NCI-H1105 (cell line): Measurements from ENCODE around the gene SCFD2.
"Not testable (repeated sequence)": the region's sequence is repeated elsewhere in the genome, so short reads cannot be mapped to it uniquely, and the experiment has no call there.

Experiments used
- DNase-seq: peaks from one replicate; lab custom pipeline; 2025; lab: John Stamatoyannopoulos, UW

Gene SCFD2

DNA sequence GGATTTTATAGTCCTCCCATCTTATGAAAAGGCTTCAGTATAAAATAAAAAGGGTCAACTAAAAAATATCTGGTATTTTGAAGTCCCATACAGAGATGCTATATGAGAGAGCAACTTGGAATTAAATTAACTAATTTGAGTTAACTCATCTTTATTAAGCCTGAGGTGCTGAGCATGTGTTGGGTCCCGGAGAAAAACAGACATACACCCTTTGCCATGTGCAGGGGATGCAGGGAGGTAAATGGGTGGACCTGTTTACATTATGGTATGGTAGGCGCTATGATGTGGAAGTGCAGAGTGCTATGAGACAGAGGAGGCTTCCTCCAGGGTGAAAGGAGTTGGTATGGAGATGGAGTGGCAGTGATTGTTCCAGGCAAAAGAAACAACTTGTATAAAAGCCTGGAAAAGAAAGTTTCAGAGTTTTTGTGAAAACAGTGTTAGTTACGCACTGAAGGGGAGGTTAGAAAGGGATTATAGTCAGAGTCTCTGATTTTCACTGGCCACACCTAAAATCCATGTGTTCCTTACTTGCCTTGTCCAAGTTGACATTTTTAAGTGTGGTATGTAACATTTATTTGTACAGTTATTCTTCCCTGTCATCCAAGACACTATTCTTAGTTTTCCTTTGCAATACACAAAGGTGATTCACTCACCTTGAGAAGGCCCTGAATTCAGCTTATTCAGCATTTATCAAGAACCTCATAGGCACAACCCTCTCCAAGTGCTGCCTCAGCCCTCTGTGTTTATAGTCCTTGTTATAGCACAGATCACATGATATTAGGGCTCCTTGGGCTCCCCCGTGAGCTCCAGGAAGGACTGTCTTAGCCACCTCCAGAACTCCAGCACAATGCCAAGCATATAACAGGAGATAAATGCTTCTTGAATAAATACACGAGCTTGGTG, 351.7 kb downstream of the SCFD2 start:
- no peak for DNase-seq

DNA sequence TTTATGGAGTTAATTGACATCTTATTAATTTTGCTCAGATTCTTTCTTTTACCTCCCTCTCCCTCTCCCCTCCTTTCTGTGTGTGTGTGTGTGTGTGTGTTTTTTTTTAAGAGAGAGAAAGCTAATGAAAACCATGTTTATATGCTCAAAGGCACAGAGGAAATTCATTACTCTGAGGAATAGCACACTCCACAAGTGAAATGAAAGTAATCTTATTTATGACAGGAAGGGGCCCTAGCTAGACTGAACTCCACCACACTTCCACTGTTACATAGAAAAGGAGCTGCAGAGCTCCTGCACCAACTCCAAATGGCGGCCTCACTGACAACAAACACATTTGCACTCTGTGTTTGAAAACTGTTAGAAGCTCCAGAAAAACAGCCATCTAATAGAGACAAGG, 353.1 kb downstream of the SCFD2 start:
- DNase-seq = no peak

DNA sequence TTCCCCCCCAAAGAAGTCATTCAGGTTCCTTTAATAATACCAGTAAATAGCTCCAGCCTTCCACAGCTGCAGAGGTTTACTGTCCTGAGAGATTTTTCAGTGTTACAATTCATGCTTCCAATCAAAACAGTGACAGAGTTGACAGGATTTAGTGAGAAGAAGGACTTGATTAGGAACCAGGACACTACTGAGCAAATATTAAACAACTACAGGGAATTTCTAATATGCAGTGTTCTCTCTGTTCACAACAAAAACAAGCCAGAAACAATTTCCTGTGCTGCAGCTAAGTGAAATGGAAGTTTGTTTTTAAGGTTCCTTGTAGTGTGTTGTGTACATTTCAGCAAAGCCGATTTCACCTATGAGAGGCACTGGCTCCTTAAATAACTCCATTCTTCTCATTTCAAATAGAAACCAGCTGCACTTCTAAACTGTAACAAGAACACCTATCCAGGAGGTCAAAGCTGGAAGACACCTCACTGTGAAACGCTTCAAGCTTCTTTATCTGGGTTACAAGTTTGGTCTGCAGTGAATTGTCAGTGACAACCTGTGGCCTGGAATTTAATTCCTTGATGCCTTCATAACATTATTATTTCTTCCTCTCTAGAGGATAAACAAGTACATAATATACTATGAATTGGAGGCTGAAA, 354.5 kb downstream of the SCFD2 start:
- DNase-seq = no peak

DNA sequence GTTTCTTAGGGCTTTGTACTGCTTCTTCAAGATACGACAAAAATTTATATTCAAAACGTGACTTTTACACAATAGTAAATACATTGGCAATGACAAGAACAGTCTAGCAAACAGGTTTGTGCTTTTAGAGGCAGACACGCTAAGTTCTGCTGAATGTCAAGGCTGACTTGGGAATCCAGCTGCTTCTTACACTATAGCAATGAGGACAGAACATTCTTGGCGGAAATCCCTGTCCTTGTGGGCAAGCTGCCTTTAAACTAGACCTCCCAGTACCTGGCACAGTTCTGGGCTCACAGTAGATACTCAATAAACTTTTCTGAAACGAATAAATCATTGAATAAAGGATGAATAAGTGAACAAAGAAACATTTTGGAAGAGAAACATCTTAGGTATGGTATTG, 355.5 kb downstream of the SCFD2 start:
- no peak for DNase-seq

DNA sequence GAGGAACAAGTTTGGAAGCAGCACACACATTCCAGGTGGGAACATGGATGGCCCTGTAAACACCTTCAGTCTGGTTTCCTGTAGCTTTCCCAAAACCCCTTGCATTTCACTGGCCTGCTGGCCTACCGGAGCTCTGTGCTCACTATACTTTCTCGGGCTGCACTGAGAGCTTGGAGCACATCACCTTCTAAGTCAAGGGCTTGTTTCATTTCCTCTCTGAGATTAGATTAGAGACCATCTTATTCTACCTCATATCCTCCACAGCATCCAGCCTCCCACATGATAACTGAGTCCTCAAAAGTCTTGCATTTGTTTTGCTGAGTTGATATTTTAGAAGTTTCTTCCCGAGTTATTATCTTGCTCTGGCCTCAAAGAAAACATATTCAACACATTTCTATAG, 356.0 kb downstream of the SCFD2 start:
- DNase-seq = no peak

DNA sequence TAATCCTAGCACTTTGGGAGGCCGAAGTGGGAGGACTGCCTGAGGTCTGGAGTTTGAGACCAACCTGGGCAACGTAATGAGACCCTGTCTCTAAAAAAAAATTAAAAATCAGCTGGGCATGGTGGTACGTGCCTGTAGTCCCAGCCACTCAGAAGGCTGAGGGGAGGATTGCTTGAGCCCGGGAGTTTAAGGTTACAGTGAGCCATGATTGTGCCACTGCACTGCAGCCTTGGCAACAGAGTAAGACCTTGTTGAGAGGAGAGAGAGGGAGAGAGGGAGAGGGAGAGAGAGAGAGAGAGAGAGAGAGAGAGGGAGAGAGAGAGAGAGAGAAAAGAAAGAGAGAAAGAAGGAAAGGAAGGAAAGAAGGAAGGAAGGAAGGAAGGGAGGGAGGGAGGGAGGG, 358.8 kb downstream of the SCFD2 start:
- no peak for DNase-seq

DNA sequence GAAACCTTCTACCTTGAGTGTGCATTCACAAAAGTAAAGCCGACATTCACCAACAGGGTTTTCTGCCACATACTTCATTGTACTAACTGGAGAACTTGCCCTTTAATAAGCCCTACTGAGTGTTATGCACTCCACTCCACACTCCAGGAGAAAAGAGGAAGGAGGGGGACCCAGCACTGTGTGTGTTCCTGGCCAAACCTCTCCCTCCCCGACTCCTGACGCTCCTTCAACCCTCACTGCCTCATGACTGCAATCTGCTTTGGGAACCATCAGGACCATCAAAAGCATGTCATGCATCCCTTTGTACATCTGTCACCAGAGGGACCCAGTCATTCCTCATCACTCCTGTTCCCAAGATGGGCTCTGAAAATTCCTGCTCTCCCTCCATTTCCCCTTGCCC, 360.1 kb downstream of the SCFD2 start:
- DNase-seq = no peak

DNA sequence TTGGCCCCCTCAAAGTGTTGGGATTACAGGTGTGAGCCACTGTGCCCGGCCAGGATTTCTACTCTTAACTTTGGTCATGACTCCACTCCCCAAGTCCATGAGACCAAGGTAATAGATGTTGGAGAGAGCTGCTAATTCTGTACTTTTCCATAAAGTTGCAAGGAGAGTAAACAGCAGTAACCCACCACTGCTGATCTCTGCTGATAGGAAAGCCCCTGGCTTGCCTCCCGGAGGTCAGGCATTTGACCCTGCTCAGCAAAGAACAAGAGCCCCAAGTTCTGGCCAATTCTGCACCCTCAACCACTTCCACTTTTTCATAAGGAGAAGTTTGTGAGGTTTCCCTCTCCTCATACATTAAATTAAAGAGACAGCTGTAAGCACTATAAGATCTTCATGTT, 360.7 kb downstream of the SCFD2 start:
- DNase-seq = no peak

DNA sequence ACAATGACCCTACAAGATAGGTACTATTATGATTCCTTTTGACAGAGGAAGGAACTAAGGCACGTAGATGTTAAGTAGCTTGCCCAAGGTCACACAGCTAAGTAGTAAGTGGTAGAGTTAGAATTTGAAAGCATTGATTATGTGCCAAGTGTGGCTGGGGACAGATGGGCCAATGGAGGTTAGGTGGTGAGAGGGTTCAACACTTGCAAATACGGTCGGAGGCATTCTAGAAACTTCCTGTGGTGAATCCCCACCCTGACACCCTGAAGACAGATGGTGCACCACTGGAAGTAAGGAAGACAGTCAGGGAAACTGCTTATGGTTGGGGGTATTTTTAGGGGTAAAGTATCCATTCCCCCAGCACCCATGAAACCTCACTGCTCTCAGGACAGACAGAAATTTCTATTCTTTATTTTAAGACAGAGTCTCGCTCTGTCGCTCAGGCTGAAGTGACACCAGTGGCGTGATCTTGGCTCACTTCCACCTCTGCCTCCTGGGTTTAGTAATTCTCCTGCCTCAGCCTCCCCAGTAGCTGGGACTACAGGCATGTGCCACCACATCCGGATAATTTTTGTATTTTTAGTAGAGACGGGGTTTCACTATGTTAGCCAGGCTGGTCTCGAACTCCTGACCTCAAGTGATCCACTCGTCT, 361.2 kb downstream of the SCFD2 start:
- no peak for DNase-seq

DNA sequence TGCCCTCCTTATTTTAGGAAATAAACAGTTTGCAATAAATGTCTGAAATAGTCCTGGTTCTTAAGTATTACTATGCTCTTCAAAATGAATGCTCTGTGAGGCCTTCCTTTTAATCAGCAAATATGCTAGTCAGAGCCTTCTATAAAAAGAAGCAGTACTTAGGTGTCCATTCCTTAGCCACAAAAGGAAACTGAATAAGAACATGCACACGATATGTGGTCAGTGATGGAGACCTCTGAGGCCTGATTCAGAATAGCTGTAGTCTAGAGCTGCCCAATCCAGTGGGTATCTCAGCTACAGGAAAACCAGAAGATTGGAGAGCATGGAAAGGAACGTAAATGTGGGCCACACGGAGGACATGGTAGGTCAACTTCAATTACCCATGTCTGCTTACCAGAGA, 361.9 kb downstream of the SCFD2 start:
- DNase-seq = no peak

DNA sequence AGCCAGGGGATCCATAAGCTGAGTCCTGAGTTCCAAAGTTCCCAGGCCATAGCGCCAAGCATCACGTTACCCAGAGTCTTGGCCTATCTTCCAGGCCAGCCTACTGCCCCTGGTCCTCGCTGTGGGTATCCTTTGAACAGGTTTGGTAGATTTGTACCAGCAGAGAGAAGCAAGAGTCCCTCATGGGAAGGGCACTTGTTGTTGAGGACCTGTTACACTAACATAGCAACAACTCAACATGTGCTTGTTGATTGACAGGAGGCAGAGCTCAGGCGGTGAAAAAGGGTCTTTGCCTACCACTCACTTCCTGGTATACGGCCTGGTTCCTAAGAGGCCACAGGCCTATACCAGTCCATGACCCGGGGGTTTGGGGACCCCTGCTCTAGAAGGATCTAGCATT, 365.3 kb downstream of the SCFD2 start:
- DNase-seq = no peak

DNA sequence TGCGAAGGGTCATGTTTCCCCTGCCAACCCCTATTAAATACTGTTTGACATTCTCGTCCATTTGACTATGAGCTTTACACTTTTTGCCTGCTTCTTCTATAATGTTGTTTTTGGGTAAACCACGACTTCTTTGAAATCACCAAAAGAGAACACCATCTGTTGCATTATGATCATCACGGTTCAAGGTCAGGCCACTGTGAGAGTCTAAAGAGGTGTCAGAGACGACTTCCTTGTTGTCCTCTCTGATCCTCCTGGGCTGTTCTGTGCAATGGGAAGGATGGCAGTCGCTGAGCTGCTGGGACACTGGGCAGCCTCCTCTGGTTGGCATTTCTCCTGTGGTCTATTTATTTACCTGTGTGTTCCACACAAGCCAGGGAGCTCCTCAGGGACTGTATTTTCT, 366.2 kb downstream of the SCFD2 start:
- DNase-seq = no peak

DNA sequence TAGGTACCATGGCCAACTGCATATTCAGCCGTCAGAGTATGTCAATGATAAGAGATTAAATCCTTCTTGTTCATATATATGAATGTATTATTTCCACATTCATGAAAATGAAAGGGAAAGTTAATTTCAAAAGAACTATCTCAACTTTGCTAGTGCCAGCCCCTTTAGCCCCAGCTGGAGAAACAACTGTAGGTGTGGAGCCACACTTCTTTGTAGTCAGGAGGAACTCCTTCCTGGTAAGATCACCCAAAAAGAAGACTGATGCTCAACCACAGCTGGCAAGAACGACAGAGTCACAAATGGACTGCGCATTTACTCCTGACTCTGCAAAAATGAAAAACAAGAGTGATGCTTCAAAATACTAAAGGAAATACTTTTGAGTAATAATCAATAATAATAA, 367.4 kb downstream of the SCFD2 start:
- DNase-seq = no peak

DNA sequence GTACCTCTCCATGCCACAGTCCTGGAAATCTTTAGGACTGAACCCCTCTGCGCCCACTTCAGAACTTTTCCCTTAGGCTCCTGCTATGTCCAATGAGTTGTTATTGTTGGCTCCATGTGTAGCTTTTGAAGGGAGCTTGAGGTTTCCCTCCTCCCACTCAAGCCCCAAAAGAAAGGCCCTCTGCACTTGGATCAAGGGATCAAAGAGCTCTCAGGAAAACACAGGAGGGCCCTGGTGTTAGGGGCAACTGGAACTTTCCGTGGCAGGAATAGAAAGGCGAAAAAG, 368.8 kb downstream of the SCFD2 start:
- DNase-seq = no peak

DNA sequence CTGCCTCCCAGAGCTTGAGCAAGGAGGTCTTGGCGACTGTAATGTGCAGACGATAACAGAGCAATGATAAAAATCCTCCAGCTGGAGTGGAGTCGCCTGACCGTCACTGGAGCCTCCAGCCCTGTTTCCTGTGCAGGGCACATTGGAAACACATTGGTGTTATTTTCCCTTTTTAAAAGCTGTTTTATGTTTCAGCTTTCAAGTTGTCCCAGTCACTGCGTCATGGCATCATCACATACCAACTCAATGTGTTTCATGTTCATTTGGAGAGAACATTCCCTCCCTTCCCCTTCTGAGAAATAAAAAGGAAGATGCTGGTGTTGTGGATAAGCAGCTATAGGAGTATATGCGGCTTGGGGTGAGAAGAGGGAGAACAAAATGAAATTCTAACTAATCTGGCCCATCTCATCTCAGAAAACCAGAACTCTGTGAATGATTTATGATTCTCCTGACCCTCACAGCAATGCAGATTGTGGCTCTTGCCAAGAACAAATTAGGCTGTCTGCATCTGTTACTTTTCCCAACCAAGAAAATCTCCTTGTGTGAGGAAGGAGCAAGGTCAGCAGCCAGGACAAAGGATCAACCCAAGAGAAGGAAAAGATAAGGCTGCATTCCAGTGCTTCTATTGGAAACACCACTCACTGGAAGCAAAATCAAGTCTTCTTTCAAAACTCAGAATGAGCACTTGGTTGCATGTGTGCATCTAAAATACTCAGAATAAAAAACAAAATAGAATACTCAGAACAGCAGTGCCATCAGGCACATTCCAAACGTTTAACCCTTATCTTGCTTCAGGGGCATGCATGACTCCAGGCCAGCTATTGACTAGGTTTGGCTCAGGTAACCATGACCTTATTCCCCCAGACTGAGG, 369.4 kb downstream of the SCFD2 start:
- no peak for DNase-seq

DNA sequence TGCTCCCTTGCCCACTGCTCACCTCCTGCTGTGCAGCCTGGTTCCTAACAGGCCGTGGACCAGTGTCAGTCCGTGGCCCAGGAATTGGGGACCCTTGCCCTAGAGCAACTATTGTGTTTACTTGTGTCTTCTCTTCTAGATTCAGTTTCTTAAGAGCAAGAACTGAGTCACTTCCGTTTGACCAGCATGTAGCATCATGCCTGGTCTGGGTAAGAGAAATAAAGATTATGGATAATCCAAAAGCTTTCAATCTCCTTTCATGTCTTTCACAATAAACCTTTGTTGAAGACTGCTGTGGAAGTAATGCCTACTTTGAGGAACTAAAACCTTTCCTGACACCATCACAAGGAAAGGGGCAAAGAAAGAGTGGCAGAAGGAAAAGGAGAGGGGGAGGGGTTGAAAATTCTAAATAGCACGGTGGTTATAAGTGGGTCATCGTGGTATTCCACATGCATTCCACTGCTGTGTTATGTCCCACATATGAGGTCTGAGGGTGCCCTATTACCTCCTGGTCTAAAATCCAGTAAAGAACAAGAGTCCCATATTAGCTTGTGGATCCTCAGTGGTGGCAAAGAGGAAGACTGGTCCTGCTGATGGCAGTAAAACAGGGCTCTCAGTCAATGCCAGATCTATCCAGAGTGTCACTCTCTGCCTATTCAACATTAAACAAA, 370.4 kb downstream of the SCFD2 start:
- no peak for DNase-seq

DNA sequence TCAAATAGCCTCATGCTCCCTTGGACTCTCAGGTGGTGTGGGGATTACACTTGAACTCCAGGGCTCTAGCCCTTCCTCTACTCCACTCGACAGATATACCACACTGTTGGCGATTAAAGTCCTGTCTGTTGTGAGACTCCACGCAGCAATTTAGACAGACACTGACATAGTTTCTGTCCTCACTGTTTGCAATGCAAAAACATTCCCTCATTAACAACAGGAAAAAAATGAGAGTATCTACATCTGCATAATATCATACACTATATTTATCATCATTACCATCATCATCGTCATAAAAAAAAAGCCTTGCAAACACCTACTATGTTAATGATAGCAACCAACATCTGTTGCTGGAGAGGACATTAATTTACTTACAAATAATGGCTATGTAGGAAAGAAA, 371.3 kb downstream of the SCFD2 start:
- DNase-seq = no peak

DNA sequence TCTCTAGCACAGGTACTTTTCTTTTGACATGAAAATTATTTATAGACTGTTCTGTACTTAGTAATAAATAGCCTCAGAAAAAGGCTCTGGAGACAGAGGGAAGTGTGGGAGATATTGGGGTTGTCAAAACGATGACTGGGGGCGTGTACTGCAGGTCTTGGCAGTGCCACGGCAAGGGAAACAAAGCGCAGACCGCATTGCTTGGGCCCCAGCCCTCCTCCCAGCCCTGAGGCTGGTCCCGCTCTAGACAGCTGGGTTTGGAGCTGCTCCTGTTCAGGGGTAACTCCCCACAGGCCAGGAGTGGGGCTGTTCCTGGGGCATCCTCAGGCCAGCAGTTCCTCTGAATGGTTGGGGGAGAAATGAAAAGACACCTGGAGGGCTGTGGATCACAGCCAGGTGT, 372.1 kb downstream of the SCFD2 start:
- DNase-seq = no peak

DNA sequence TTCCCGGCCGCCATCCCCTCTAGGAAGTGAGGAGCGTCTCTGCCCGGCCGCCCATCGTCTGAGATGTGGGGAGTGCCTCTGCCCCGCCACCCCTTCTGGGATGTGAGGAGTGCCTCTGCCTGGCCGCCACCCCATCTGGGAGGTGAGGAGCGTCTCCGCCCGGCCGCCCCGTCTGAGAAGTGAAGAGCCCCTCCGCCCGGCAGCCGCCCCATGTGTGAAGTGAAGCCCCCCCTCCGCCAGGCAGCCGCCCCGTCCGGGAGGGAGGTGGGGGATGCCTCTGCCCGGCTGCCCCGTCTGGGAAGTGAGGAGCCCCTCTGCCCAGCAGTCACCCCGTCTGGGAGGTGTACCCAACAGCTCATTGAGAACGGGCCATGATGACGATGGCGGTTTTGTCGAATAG, 373.3 kb downstream of the SCFD2 start:
- DNase-seq = not testable (repeated sequence)

DNA sequence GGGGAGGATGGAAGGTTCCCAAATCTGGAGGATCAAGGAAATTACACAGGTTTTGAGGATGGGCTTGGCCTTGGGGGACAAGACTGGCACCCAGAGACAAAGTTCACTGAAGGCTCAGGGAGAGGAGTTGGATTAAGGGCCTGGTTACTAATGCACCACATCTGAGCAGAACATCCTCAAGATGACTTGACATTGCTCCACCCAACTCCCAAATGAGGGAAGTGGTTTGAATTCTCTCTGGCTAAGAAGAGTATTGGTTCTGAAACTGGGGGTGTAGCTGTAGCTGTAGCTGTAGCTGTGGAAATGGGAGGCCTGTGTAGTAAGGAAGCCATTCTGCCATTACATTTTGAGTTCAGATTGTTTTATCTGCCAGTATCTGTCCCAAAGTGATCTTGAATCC, 374.4 kb downstream of the SCFD2 start:
- DNase-seq = no peak

DNA sequence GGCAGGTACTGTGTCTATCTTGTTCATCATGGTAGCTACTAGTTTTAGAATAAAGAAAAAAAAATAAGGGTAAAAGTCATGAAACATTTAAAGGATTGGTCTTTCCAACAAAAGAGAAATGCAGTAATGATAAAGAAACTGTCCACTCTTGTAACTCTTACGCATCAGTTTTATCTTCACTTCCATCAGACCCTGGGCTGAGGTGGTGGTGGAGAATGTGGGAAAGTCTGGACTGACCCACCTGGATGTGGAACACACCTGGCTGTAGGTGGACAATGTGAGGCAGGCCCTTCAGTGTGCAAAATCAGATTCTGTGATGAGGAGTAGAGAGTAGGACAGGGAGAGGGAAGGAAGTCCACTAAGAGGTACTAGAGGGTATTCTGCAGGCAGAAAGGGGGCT, 375.2 kb downstream of the SCFD2 start:
- DNase-seq = no peak

DNA sequence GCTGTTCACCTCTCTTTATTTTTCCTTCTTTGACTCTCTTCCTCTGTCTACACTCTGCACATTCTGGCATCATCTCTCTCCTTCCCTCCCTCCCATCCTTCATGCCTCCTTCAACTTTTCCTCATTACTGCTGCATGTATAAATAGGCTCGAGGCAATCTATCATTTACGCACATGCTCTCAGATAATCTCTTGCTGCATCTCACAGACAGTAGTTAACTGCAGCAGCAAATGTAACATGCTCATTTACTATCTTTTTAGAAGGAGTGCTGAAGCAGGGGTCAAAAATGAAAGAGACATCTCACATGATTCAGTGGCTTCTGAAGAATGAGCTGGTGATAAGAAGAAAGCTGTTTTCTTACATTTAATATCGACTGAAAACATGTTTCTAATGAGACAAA, 376.0 kb downstream of the SCFD2 start:
- no peak for DNase-seq
